Measurements from ENCODE around the gene ETV2.

Gene ETV2

DNA sequence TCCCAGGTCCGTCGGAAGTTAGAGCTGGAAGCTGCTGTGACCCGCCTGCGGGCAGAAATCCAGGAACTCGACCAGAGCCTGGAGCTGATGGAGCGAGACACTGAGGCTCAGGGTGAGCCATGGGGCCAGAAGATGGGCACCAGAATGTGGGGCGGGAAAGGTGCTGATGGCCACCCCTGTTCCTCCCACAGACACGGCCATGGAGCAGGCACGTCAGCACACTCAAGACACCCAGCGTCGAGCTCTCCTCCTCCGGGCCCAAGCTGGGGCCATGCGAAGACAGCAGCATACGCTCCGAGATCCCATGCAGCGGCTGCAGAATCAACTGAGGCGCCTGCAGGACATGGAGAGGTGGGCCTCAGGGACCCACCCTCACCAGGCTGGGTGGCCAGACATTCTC lies 26.5 kb upstream of the ETV2 start:
- TF ChIP-seq MYC (IDR thresholded peaks at IDR 0.05; ENCODE audit: low read depth, low read length) (no peak), POLR2A (IDR thresholded peaks at IDR 0.05; ENCODE audit: extremely low read depth, insufficient read length) (no peak)
- TF ChIP-seq, protein P1, sequence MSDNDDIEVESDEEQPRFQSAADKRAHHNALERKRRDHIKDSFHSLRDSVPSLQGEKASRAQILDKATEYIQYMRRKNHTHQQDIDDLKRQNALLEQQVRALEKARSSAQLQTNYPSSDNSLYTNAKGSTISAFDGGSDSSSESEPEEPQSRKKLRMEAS (IDR thresholded peaks at IDR 0.05; ENCODE audit: low read depth, low read length): no peak
- TF ChIP-seq, protein P2, sequence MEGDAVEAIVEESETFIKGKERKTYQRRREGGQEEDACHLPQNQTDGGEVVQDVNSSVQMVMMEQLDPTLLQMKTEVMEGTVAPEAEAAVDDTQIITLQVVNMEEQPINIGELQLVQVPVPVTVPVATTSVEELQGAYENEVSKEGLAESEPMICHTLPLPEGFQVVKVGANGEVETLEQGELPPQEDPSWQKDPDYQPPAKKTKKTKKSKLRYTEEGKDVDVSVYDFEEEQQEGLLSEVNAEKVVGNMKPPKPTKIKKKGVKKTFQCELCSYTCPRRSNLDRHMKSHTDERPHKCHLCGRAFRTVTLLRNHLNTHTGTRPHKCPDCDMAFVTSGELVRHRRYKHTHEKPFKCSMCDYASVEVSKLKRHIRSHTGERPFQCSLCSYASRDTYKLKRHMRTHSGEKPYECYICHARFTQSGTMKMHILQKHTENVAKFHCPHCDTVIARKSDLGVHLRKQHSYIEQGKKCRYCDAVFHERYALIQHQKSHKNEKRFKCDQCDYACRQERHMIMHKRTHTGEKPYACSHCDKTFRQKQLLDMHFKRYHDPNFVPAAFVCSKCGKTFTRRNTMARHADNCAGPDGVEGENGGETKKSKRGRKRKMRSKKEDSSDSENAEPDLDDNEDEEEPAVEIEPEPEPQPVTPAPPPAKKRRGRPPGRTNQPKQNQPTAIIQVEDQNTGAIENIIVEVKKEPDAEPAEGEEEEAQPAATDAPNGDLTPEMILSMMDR (IDR thresholded peaks at IDR 0.05; ENCODE audit: low read depth, low read length): no peak
- DNase-seq (ENCODE audit: low read depth): no peak
- no peak overlapping the region for H3K4me3 ChIP-seq (ENCODE audit: low read depth, low read length)

DNA sequence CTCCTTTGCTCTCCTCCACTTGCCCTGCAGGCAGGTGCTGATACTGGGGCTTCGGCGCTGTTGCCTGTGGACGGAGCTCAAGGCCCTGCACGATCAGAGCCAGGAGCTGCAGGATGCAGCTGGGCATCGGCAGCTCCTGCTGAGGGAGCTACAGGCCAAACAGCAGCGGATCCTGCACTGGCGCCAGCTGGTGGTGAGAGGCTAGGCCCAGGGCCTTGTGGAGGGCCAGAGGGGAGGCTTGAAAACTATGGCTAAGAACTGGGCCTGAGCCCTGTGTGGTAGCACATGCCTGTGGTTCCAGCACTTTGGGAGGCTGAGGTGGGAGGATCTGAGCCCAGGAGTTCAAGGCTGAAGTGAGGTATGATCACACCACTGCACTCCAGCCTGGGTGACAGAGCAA lies 22.7 kb upstream of the ETV2 start:
- TF ChIP-seq, protein P1 (IDR thresholded peaks at IDR 0.05; ENCODE audit: low read depth, low read length): no peak
- TF ChIP-seq, protein P2 (IDR thresholded peaks at IDR 0.05; ENCODE audit: low read depth, low read length): no peak
- TF ChIP-seq MYC (IDR thresholded peaks at IDR 0.05; ENCODE audit: low read depth, low read length): no peak
- no peak for TF ChIP-seq POLR2A (IDR thresholded peaks at IDR 0.05; ENCODE audit: extremely low read depth, insufficient read length)
- DNase-seq (ENCODE audit: low read depth): no peak

DNA sequence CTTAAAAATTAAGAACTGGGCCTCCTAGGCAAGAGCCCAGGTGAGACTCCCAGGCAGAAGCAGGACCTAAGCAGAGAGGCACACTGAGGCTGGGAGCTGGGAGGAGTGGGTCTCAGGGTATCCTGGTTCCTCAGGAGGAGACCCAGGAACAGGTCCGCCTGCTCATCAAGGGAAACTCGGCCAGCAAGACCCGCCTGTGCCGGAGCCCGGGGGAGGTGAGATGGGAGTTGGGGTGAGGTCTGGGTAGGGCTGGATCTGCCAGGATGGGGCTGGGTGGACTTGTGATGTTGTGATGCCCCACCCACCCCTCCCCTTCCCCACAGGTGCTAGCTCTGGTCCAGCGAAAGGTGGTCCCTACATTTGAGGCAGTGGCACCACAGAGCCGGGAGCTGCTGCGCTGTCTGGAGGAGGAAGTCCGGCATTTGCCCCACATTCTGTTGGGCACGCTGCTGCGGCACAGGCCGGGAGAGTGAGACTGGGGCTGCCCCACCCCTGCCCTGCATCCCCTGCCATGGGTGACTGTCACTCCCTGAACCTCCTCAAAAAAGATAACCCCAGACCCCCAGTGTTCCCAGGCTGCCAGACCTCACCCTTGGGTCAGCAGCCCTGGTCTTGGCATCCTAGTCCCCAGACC lies 22.1 kb upstream of the ETV2 start:
- TF ChIP-seq, protein P1 (IDR thresholded peaks at IDR 0.05; ENCODE audit: low read depth, low read length): no peak
- TF ChIP-seq POLR2A (IDR thresholded peaks at IDR 0.05; ENCODE audit: extremely low read depth, insufficient read length) (no peak), MYC (IDR thresholded peaks at IDR 0.05; ENCODE audit: low read depth, low read length) (no peak)
- TF ChIP-seq, protein P2 (IDR thresholded peaks at IDR 0.05; ENCODE audit: low read depth, low read length): no peak
- H3K4me3 ChIP-seq (ENCODE audit: low read depth, low read length): no peak overlapping the region
- no peak for DNase-seq (ENCODE audit: low read depth)

More for the DNA sequence above, 22.7 kb upstream of the ETV2 start:
- no peak overlapping the region for H3K4me3 ChIP-seq (ENCODE audit: low read depth, low read length)

DNA sequence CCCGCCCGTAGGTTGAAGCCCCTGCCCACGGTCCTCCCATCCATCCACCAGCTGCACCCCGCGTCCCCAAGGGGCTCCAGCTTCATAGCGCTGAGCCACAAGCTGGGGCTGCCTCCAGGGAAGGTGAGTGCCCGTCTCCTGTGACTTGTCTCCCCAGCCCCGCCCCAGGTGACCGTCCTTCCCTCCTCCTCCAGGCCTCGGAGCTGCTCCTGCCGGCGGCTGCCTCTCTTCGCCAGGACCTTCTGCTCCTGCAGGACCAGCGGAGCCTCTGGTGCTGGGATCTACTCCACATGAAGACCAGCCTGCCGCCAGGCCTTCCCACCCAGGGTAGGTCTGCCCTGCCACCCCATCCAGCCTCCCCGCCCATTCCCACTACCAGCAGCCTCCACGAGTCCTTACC lies 21.5 kb upstream of the ETV2 start:
- H3K4me3 ChIP-seq (ENCODE audit: low read depth, low read length): no peak overlapping the region
- TF ChIP-seq POLR2A (IDR thresholded peaks at IDR 0.05; ENCODE audit: extremely low read depth, insufficient read length) (no peak), MYC (IDR thresholded peaks at IDR 0.05; ENCODE audit: low read depth, low read length) (no peak)
- TF ChIP-seq, protein P2 (IDR thresholded peaks at IDR 0.05; ENCODE audit: low read depth, low read length): no peak
- TF ChIP-seq, protein P1 (IDR thresholded peaks at IDR 0.05; ENCODE audit: low read depth, low read length): no peak
- no peak for DNase-seq (ENCODE audit: low read depth)

DNA sequence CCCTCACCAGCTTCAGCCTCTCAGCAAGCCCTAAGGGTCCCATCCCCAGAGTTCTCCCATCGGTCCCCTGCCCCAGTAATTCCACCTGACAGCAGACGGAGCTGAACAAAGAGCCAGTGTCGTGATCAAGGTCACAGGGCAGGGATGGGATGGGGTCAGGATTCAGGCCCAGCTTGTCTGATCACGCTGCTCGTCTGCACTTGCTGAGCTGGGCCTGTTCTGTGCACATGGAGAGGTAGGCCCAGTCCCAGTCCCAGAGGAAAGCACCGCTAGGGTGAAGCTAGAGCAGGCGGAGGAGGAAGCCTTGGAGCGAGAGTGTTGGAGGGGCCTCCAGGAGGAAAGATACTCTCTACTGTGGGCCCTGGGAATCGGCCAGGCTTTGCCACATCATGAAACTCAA lies 19.8 kb upstream of the ETV2 start:
- TF ChIP-seq, protein P2 (IDR thresholded peaks at IDR 0.05; ENCODE audit: low read depth, low read length): no peak
- TF ChIP-seq MYC (IDR thresholded peaks at IDR 0.05; ENCODE audit: low read depth, low read length) (no peak), POLR2A (IDR thresholded peaks at IDR 0.05; ENCODE audit: extremely low read depth, insufficient read length) (no peak)
- TF ChIP-seq, protein P1 (IDR thresholded peaks at IDR 0.05; ENCODE audit: low read depth, low read length): no peak
- DNase-seq (ENCODE audit: low read depth): no peak
- H3K4me3 ChIP-seq (ENCODE audit: low read depth, low read length): no peak overlapping the region

All from NB4 (cell line).